Measurements from ENCODE around the gene WDR76. TPM values are rescaled to one million over a fixed set of nuclear protein-coding genes. Genes with fewer than 3 reads are reported as not detected.
"Not testable (repeated sequence)": the region's sequence is repeated elsewhere in the genome, so short reads cannot be mapped to it uniquely, and the experiment has no call there.

The WDR76 gene
- total RNA-seq, 2 experiments from 2014 or later: 69.9 to 79.3 TPM

DNA sequence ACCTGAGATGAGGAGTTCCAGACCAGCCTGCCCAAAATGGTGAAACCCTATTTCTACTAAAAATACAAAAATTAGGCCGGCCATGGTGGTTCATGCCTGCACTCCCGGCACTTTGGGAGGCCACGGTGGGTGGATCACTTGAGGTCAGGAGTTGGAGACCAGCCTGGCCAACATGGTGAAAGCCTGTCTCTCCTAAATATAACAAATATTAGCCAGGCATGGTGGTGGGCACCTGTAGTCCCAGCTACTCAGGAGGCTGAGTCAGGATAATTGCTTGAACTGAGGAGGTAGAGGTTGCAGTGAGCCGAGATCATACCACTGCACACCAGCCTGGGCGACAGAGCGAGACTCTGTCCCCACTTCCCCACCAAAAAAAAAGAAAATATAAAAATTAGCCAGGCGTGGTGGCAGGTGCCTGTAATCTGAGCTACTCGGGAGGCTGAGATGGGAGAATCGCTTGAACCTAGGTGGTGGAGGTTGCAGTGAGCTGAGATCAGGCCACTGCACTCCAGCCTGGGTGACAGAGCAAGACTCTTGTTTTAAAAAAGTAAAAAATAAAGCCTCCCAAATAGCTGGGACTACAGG lies 4.0 kb downstream of the WDR76 start:
- H3K27ac Mint-ChIP-seq; DNase-seq; H3K27me3 Mint-ChIP-seq; H3K9me3 Mint-ChIP-seq; H3K4me3 Mint-ChIP-seq; ATAC-seq; intact Hi-C loops (cut with micrococcal nuclease): not testable (repeated sequence)
- peaks cover 38% of the 10 kb centered on the region for H3K4me1 Mint-ChIP-seq (ENCODE audit: low read depth)
- CTCF ChIA-PET: interaction anchor here (0.7 kb wide), 1 partner anchor 10 kb away, joined by 4 read pairs; no protein-coding TSS in a partner anchor
- POLR2A ChIA-PET: interaction anchor here (1.3 kb wide), 1 partner anchor 11 kb away, joined by 5 read pairs; no protein-coding TSS in a partner anchor
- peaks cover 56% of the 10 kb centered on the region for H3K36me3 Mint-ChIP-seq (ENCODE audit: low read depth)

DNA sequence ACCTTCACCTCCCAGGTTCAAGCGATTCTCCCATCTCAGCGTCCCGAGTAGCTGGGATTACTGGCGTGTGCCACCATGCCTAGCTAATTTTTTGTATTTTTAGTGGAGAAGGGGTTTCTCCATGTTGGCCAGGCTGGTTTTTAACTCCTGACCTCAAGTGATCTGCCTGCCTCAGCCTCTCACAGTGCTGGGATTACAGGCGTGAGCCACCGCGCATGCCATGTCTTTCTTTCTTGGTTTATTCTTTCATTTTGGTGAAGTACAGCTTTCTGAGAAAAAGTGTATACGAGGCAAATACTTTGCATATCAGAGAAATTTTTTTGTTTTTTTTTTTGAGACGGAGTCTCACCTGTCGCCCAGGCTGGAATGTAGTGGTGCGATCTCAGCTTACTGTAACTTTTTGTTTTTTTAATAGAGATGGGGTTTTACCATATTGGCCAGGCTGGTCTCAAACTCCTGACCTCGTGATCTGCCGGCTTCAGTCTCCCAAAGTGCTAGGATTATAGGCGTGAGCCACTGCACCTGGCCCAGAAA lies 4.8 kb downstream of the WDR76 start:
- H3K36me3 Mint-ChIP-seq (ENCODE audit: low read depth): peaks cover 61% of the 10 kb centered on the region
- CTCF ChIA-PET: interaction anchor here (0.7 kb wide), 1 partner anchor 11 kb away, joined by 4 read pairs; no protein-coding TSS in a partner anchor
- H3K4me3 Mint-ChIP-seq; ATAC-seq; intact Hi-C loops (cut with micrococcal nuclease); H3K27ac Mint-ChIP-seq; DNase-seq; H3K9me3 Mint-ChIP-seq; H3K27me3 Mint-ChIP-seq: not testable (repeated sequence)
- peaks cover 32% of the 10 kb centered on the region for H3K4me1 Mint-ChIP-seq (ENCODE audit: low read depth)
- POLR2A ChIA-PET: interaction anchor here (0.9 to 1.5 kb wide), 7 partner anchors 10 to 85 kb away, joined by 3 to 5 read pairs (median 4); partner anchors contain the start of gene PDIA3

- DNase-seq; CTCF ChIA-PET; intact Hi-C loops (cut with micrococcal nuclease); H3K4me3 Mint-ChIP-seq; H3K27me3 Mint-ChIP-seq; H3K9me3 Mint-ChIP-seq; H3K27ac Mint-ChIP-seq; ATAC-seq: not testable (repeated sequence)
- Mint-ChIP-seq H3K4me1 (ENCODE audit: low read depth) (peaks cover 32% of the 10 kb centered on the region), H3K36me3 (ENCODE audit: low read depth) (peaks cover 57% of the 10 kb centered on the region)
- POLR2A ChIA-PET: interaction anchor here (1.1 to 1.5 kb wide), 5 partner anchors 8 to 78 kb away, joined by 3 to 4 read pairs (median 3); partner anchors contain the start of gene MFAP1
These were observed 5.7 kb downstream of the WDR76 start for GRCh38 chr15:43832485-43832884.

DNA sequence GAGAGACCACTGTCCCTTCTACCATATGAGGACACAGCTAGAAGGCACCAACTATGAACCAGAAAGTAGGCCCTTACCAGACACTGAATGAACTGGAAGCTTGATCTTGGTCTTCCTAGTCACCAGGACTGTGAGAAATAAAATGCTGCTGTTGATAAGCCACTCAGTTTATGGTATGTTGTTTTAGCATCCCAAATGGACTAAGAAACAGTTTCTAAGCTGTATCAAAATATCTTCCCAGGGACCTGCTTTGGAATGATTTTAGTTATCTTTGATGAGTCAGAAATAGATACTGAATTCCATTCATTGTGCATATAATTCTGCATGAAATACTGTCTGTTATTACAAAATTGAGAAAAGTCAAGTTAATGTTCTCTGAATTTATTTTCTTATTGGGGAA lies 18.6 kb downstream of the WDR76 start:
- Mint-ChIP-seq H3K27ac (no peak overlapping the region), H3K4me3 (no peak overlapping the region), H3K4me1 (ENCODE audit: low read depth) (no peaks in the 10 kb centered on the region), H3K27me3 (no peaks in the 10 kb centered on the region), H3K9me3 (no peaks in the 10 kb centered on the region), H3K36me3 (ENCODE audit: low read depth) (peaks cover 53% of the 10 kb centered on the region)
- CTCF ChIA-PET: no interaction called here
- TF ChIP-seq CTCF (IDR thresholded peaks at IDR 0.05): no peak
- ATAC-seq (no peak), DNase-seq (no peak)
- intact Hi-C loops (cut with micrococcal nuclease): no loop called here
- POLR2A ChIA-PET: no interaction called here

- Mint-ChIP-seq H3K27me3 (no peaks in the 10 kb centered on the region), H3K4me3 (no peak overlapping the region), H3K27ac (no peak overlapping the region), H3K36me3 (ENCODE audit: low read depth) (peaks cover 50% of the 10 kb centered on the region), H3K9me3 (no peaks in the 10 kb centered on the region), H3K4me1 (ENCODE audit: low read depth) (no peaks in the 10 kb centered on the region)
- POLR2A ChIA-PET: interaction anchor here (0.6 to 1.3 kb wide), 4 partner anchors 10 to 653 kb away, joined by 3 read pairs; partner anchors contain the start of gene HYPK
- intact Hi-C loops (cut with micrococcal nuclease): no loop called here
- no peak for TF ChIP-seq CTCF (IDR thresholded peaks at IDR 0.05)
- CTCF ChIA-PET: no interaction called here
- DNase-seq (no peak), ATAC-seq (no peak)
These were observed 24.4 kb downstream of the WDR76 start for GRCh38 chr15:43851251-43851650.

DNA sequence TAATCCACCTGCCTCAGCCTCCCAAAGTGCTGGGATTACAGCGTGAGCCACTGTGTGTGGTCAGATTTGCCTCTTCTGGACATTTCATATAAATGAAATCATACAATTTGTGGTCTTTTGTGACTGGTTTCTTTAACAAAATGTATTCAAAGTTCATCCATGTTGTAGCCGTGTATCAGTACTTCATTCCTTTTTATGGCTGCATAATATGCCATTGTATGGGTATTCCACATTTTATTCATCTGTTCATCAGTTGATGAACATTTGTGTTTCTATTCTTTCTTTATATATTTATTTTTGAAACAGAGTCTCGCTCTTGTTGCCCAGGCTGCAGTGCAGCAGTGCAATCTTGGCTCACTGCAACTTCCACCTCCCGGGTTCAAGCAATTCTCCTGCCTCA lies 25.8 kb downstream of the WDR76 start:
- no peak overlapping the region for H3K27ac Mint-ChIP-seq
- TF ChIP-seq CTCF (IDR thresholded peaks at IDR 0.05): no peak

More for the DNA sequence above, 25.8 kb downstream of the WDR76 start:
- Mint-ChIP-seq H3K9me3 (no peaks in the 10 kb centered on the region), H3K27me3 (no peaks in the 10 kb centered on the region), H3K4me1 (ENCODE audit: low read depth) (no peaks in the 10 kb centered on the region), H3K4me3 (no peak overlapping the region), H3K36me3 (ENCODE audit: low read depth) (peaks cover 55% of the 10 kb centered on the region)
- CTCF ChIA-PET: no interaction called here
- POLR2A ChIA-PET: no interaction called here
- DNase-seq (no peak), ATAC-seq (no peak)
- intact Hi-C loops (cut with micrococcal nuclease): no loop called here

Measured in activated CD8-positive, alpha-beta T cell treated with anti-CD3 and anti-CD28 coated beads for 36 hours (primary cell).